OCI-LY3 (cell line): ENCODE measurements around the gene ITPR1.

Experiments used
- H2AFZ ChIP-seq: fragments of 200-600, 300-600 bp; shearing (Covaris generic); 2 replicates; pipeline ENCODE4 v1.6.0; 2014; ENCODE audit warnings: antibody characterized with exemption, low read depth, low read length
- H3K27ac ChIP-seq: fragments of 200-600, 300-600 bp; sonication (generic); 2 replicates; pipeline ENCODE4 v1.5.1; 2014; ENCODE audit warnings: mild to moderate bottlenecking, low read length, moderate library complexity, mixed read lengths
- H3K27me3 ChIP-seq: fragments of 200-600, 300-600 bp; sonication (generic); 2 replicates; pipeline ENCODE4 v1.6.1; 2014; ENCODE audit warnings: low read depth, low read length, mixed read lengths
- H3K36me3 ChIP-seq: fragments of 200-600, 300-600 bp; sonication (generic); replicated peaks from 2 replicates; pipeline ENCODE3; 2014; ENCODE audit warnings: low read depth, low read length, mixed read lengths
- H3K4me1 ChIP-seq: fragments of 300-600, 200-600 bp; sonication (generic); 2 replicates; pipeline ENCODE4 v1.6.1; 2014; ENCODE audit warnings: low read length, mixed read lengths
- H3K4me2 ChIP-seq: fragments of 200-600, 300-600 bp; sonication (generic); 2 replicates; pipeline ENCODE4 v1.6.1; 2014; ENCODE audit warnings: low read length, mixed read lengths
- H3K4me3 ChIP-seq: fragments of 300-600, 200-600 bp; sonication (generic); 2 replicates; pipeline ENCODE4 v1.5.1; 2014; ENCODE audit warnings: antibody characterized with exemption, mild to moderate bottlenecking, low read length, moderate library complexity
- H3K79me2 ChIP-seq: fragments of 300-600, 200-600 bp; shearing (Covaris generic); 2 replicates; pipeline ENCODE4 v1.6.1; 2014; ENCODE audit warnings: mild to moderate bottlenecking, low read length, mixed read lengths
- H3K9ac ChIP-seq: fragments of 300-600, 200-600 bp; shearing (Covaris generic); 2 replicates; pipeline ENCODE4 v1.6.0; 2014; ENCODE audit warnings: mild to moderate bottlenecking, low read length, moderate library complexity
- H3K9me3 ChIP-seq: fragments of 200-600, 300-600 bp; shearing (Covaris generic); 2 replicates; pipeline ENCODE4 v1.6.1; 2014; ENCODE audit warnings: low read length, mixed read lengths; ENCODE audit not compliant: insufficient read depth
- H4K20me1 ChIP-seq: fragments of 200-600, 300-600 bp; sonication (generic); 2 replicates; pipeline ENCODE4 v1.6.1; 2016; ENCODE audit warnings: low read length, mixed read lengths; ENCODE audit not compliant: insufficient read depth
- EZH2phosphoT487 ChIP-seq: fragments of 200-600 bp; shearing (Covaris generic); IDR thresholded peaks from 2 replicates; pipeline ENCODE4 v1.6.1; 2018; ENCODE audit warnings: antibody characterized with exemption, mixed run types, low read depth
- TF ChIP-seq, protein P1 (sequence below): fragments of 200-600, 300-600 bp; sonication (generic); IDR thresholded peaks from 2 replicates; pipeline ENCODE4 v1.5.1; 2014; ENCODE audit warnings: antibody characterized with exemption, low read length, low read depth

Gene ITPR1

DNA sequence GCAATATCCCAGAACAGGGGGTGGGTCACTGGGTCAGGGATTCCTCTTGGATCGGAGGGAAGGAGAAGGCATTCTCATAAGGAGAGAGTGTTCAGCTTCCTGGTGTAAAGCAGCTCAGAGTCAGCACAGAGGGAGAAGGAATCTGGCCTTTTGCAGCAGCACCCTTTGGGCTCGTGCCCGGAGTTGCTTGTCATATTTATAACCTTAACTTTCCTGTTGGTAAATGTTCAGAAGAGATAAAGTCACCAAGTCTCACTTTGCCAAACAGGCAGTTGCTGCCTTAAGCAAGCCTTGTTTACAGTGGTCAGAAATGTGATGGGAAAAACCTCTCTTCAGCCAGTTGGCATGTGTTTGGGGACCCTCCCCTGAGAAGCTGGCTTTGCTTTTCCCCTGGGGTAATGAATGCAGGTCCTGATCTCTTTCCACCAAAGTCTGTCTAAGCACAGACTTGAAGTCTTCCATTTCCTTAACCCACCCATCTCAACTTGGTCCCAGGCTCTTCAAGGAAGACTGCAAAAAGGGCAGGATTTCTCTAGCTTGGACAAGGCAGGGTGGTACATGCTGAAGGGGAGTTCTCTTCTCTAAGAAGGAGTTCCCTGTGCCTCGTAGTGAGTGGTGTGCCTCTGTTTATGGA is 279.1 kb downstream of the ITPR1 start:
- no peaks in the 10 kb centered on the region for H3K79me2 ChIP-seq
- H3K4me2 ChIP-seq = no peak overlapping the region
- no peak for TF ChIP-seq EZH2phosphoT487
- TF ChIP-seq, protein P1, sequence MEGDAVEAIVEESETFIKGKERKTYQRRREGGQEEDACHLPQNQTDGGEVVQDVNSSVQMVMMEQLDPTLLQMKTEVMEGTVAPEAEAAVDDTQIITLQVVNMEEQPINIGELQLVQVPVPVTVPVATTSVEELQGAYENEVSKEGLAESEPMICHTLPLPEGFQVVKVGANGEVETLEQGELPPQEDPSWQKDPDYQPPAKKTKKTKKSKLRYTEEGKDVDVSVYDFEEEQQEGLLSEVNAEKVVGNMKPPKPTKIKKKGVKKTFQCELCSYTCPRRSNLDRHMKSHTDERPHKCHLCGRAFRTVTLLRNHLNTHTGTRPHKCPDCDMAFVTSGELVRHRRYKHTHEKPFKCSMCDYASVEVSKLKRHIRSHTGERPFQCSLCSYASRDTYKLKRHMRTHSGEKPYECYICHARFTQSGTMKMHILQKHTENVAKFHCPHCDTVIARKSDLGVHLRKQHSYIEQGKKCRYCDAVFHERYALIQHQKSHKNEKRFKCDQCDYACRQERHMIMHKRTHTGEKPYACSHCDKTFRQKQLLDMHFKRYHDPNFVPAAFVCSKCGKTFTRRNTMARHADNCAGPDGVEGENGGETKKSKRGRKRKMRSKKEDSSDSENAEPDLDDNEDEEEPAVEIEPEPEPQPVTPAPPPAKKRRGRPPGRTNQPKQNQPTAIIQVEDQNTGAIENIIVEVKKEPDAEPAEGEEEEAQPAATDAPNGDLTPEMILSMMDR = no peak
- H3K27ac ChIP-seq = no peak overlapping the region
- H4K20me1 ChIP-seq = no peaks in the 10 kb centered on the region
- peaks cover 21% of the 10 kb centered on the region for H3K4me1 ChIP-seq
- H3K9me3 ChIP-seq = no peaks in the 10 kb centered on the region
- no peak overlapping the region for H3K9ac ChIP-seq
- H3K4me3 ChIP-seq = no peak overlapping the region
- H3K36me3 ChIP-seq = no peaks in the 10 kb centered on the region
- H3K27me3 ChIP-seq = no peaks in the 10 kb centered on the region
- no peak overlapping the region for H2AFZ ChIP-seq

DNA sequence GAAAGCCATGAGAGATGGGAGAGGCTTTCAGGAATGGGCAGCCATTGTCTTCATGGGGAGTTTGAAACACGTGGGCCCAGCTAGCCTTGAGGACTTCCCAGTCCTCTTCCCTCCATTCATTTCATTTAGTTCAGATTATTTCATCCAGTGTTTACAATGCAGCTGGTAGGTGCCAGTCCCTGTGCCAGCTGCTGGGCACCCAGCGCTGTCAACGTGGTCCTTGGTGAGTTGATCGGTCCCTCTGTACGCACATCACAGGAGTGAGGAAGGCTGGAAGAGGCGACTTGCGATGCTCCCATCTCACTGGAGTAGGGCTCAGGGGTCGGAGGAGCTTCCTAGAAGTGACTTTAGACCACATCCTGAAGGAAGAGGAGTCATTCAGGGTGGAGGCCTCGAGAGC is 279.7 kb downstream of the ITPR1 start:
- no peak overlapping the region for H3K4me2 ChIP-seq
- H3K79me2 ChIP-seq = no peaks in the 10 kb centered on the region
- no peaks in the 10 kb centered on the region for H3K9me3 ChIP-seq
- H2AFZ ChIP-seq = no peak overlapping the region
- H3K27ac ChIP-seq = no peak overlapping the region
- no peak for TF ChIP-seq EZH2phosphoT487
- TF ChIP-seq, protein P1 = no peak
- H3K4me3 ChIP-seq = no peak overlapping the region
- no peaks in the 10 kb centered on the region for H3K36me3 ChIP-seq
- H4K20me1 ChIP-seq = no peaks in the 10 kb centered on the region
- no peak overlapping the region for H3K9ac ChIP-seq
- no peaks in the 10 kb centered on the region for H3K27me3 ChIP-seq
- H3K4me1 ChIP-seq = peaks cover 26% of the 10 kb centered on the region

DNA sequence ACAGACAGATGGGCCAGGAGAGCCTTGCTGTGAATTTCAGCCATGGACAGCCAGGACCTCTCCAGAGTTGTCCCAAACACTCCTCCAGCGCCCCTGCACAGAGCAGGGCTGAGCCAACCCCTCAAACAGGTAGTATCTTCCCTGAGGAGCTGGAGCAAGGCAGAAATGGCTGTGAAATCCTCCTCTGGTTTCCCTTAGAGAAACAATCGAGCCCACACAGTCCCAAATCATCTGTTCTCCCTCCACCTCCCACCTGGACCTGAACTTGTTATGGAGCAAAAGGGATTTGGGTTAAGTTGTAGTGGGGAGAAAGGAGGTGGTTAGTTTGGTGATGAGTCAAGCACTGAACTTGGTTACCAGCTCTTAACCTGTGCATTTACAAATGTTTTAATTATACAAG is 280.4 kb downstream of the ITPR1 start:
- H3K36me3 ChIP-seq = no peaks in the 10 kb centered on the region
- no peaks in the 10 kb centered on the region for H3K79me2 ChIP-seq

DNA sequence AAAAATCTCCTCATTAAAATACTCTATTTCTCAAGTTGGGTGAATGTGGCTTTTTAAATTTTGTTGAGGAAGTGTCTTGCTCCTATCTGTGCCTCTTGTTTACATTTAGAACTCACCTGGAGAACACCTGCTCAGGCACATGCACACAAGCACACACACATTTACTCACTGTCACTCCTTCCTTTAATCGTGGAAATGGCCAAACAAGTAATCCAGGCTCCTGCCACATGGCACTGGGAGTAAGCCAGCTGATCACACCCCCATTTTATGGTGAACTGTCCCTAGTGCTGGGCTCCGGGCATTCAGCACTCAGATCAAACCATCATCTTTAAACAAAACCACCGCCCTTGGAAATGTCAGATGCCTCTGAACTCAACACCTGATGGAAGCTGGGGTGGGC is 281.4 kb downstream of the ITPR1 start:
- no peaks in the 10 kb centered on the region for H3K79me2 ChIP-seq
- no peaks in the 10 kb centered on the region; the same call in 1 of the 2 replicates for H4K20me1 ChIP-seq
- no peaks in the 10 kb centered on the region for H3K9me3 ChIP-seq
- no peak overlapping the region for H3K4me2 ChIP-seq
- H3K36me3 ChIP-seq = no peaks in the 10 kb centered on the region
- no peaks in the 10 kb centered on the region for H3K27me3 ChIP-seq
- H3K4me1 ChIP-seq = peaks cover 26% of the 10 kb centered on the region
- no peak overlapping the region for H3K4me3 ChIP-seq
- no peak overlapping the region for H3K9ac ChIP-seq
- H3K27ac ChIP-seq = no peak overlapping the region
- H2AFZ ChIP-seq = no peak overlapping the region
- TF ChIP-seq, protein P1 = no peak
- no peak for TF ChIP-seq EZH2phosphoT487

More for the DNA sequence above, 280.4 kb downstream of the ITPR1 start:
- Histone ChIP-seq H4K20me1 (no peaks in the 10 kb centered on the region; the same call in 1 of the 2 replicates), H3K4me1 (peaks cover 26% of the 10 kb centered on the region), H2AFZ (no peak overlapping the region), H3K4me3 (no peak overlapping the region), H3K9me3 (no peaks in the 10 kb centered on the region), H3K9ac (no peak overlapping the region), H3K27me3 (no peaks in the 10 kb centered on the region), H3K4me2 (no peak overlapping the region), H3K27ac (no peak overlapping the region)
- TF ChIP-seq EZH2phosphoT487 = no peak
- TF ChIP-seq, protein P1 = no peak
